Calu3 (cell line): ENCODE data around the gene CRX. TPM values are rescaled to one million over a fixed set of nuclear protein-coding genes. Genes with fewer than 3 reads are reported as not detected.

Experiments
- BruUV-seq: library from RNA; stranded (reverse); fragments of 400-500 nt; replicated peaks from 2 replicates; lab custom pipeline; 2021; lab: Mats Ljungman, UMichigan
- CTCF ChIA-PET: fragments of 300-600 bp; sonication (Branson Sonifier 250); formaldehyde crosslinking; loops from one replicate; lab custom pipeline; 2022; ENCODE audit warnings: antibody characterized with exemption; lab: Charles Lee
- DNase-seq: peaks from one replicate; pipeline ENCODE4 v3.0.0; 2022
- H3K27ac Mint-ChIP-seq: one replicate; pipeline ENCODE4 v1.8.0; 2022; ENCODE audit warnings: mixed read lengths; ENCODE audit not compliant: unreplicated experiment
- H3K27me3 Mint-ChIP-seq: one replicate; pipeline ENCODE4 v1.8.0; 2022; ENCODE audit warnings: mixed read lengths; ENCODE audit not compliant: unreplicated experiment
- H3K36me3 Mint-ChIP-seq: one replicate; pipeline ENCODE4 v1.8.0; 2022; ENCODE audit warnings: mild to moderate bottlenecking, moderate library complexity, mixed read lengths; ENCODE audit not compliant: insufficient read depth, unreplicated experiment
- H3K4me1 Mint-ChIP-seq: one replicate; pipeline ENCODE4 v1.8.0; 2022; ENCODE audit warnings: mild to moderate bottlenecking, low read depth, mixed read lengths; ENCODE audit not compliant: unreplicated experiment
- H3K4me3 Mint-ChIP-seq: one replicate; pipeline ENCODE4 v1.8.0; 2022; ENCODE audit warnings: mild to moderate bottlenecking, low read depth, moderate library complexity, mixed read lengths; ENCODE audit not compliant: unreplicated experiment
- H3K9me3 Mint-ChIP-seq: one replicate; pipeline ENCODE4 v1.8.0; 2022; ENCODE audit warnings: low read depth, mixed read lengths; ENCODE audit not compliant: unreplicated experiment
- CTCF ChIP-seq: fragments of 200-600 bp; IDR thresholded peaks from one replicate; pipeline ENCODE4 v1.8.0; 2022; ENCODE audit warnings: antibody characterized with exemption; ENCODE audit not compliant: unreplicated experiment
- intact Hi-C: fragments of 100-400 bp; cut with micrococcal nuclease; formaldehyde crosslinking; loops from one replicate; pipeline ENCODE4 v1.10.0; 2022; ENCODE audit not compliant: unreplicated experiment
- total RNA-seq: library from RNA; stranded (reverse); gene quantifications from 2 replicates; pipeline ENCODE4 v1.2.3, GENCODE V29; 2022

Gene CRX
- total RNA-seq, 1 experiment from 2014 or later = not detected

GRCh38 chr19:47832723-47833122 is 11.0 kb downstream of the CRX start:
- CTCF ChIA-PET = no interaction called here
- Mint-ChIP-seq H3K4me1 (no peaks in the 10 kb centered on the region), H3K9me3 (no peaks in the 10 kb centered on the region), H3K36me3 (no peaks in the 10 kb centered on the region), H3K27me3 (peaks cover 14% of the 10 kb centered on the region), H3K4me3 (no peak overlapping the region), H3K27ac (no peak overlapping the region)
- no peak for DNase-seq
- no peak for TF ChIP-seq CTCF
- BruUV-seq = no TSS peak
- intact Hi-C loops = no loop called here

- H3K36me3 Mint-ChIP-seq = no peaks in the 10 kb centered on the region
- H3K4me3 Mint-ChIP-seq = no peak overlapping the region
- no peaks in the 10 kb centered on the region for H3K4me1 Mint-ChIP-seq
- H3K9me3 Mint-ChIP-seq = no peaks in the 10 kb centered on the region
- H3K27me3 Mint-ChIP-seq = peaks cover 4% of the 10 kb centered on the region
- CTCF ChIA-PET = interaction anchor here (0.7 kb wide), 1 partner anchor 319 kb away, joined by 3 read pairs; no protein-coding TSS in a partner anchor
- intact Hi-C loops = no loop called here
- no peak for DNase-seq
- no peak for TF ChIP-seq CTCF
- no TSS peak for BruUV-seq
- no peak overlapping the region for H3K27ac Mint-ChIP-seq
Observed at GRCh38 chr19:47836038-47836437, 14.3 kb downstream of the CRX start.

- CTCF ChIA-PET = interaction anchor here (0.6 kb wide), 1 partner anchor 330 kb away, joined by 4 read pairs; no protein-coding TSS in a partner anchor
- Mint-ChIP-seq H3K27me3 (peaks cover 38% of the 10 kb centered on the region), H3K4me1 (no peaks in the 10 kb centered on the region), H3K4me3 (no peak overlapping the region), H3K27ac (no peak overlapping the region), H3K9me3 (no peaks in the 10 kb centered on the region), H3K36me3 (no peaks in the 10 kb centered on the region)
- DNase-seq = no peak
- TF ChIP-seq CTCF = no peak
- no TSS peak for BruUV-seq
- intact Hi-C loops = no loop called here
Observed at GRCh38 chr19:47839411-47839810, 17.7 kb downstream of the CRX start.

- no peaks in the 10 kb centered on the region for H3K36me3 Mint-ChIP-seq
- no peak for DNase-seq
- no peak overlapping the region for H3K27ac Mint-ChIP-seq
- intact Hi-C loops = no loop called here
- no peak overlapping the region for H3K4me3 Mint-ChIP-seq
- H3K4me1 Mint-ChIP-seq = no peaks in the 10 kb centered on the region
- no peaks in the 10 kb centered on the region for H3K9me3 Mint-ChIP-seq
- no peak for TF ChIP-seq CTCF
- H3K27me3 Mint-ChIP-seq = peaks cover 43% of the 10 kb centered on the region
- CTCF ChIA-PET = interaction anchor here (0.6 to 0.7 kb wide), 2 partner anchors 10 to 330 kb away, joined by 3 to 4 read pairs; no protein-coding TSS in a partner anchor
- BruUV-seq = no TSS peak
Observed at GRCh38 chr19:47839913-47840312, 18.2 kb downstream of the CRX start.
